Measurements from ENCODE around the gene SPRN. TPM values are rescaled to one million over a fixed set of nuclear protein-coding genes. Genes with fewer than 3 reads are reported as not detected.
"Not testable (repeated sequence)": the region's sequence is repeated elsewhere in the genome, so short reads cannot be mapped to it uniquely, and the experiment has no call there.

SPRN gene, protein sequence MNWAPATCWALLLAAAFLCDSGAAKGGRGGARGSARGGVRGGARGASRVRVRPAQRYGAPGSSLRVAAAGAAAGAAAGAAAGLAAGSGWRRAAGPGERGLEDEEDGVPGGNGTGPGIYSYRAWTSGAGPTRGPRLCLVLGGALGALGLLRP
- 4.5 TPM for polyA plus RNA-seq (ENCODE audit: insufficient read length)
- long read RNA-seq, donor 1 = 0 reads
- long read RNA-seq, donor 2 = 0 reads
- long read RNA-seq, donor 3 = 0 reads
- long read RNA-seq, donor 4 = 0 reads
- long read RNA-seq, donor 5 = 0 reads
- long read RNA-seq, donor 6 = 0 reads
- long read RNA-seq, donor 7 = 0 reads
- long read RNA-seq, donor 8 = 0 reads

GRCh38 chr10:133424601-133425000, at the start of gene SPRN:
TSS of gene SPRN (minus strand) at chr10:133424625. CDS start at chr10:133423681, 944 bp downstream.
- not testable (repeated sequence) for DNase-seq

GRCh38 chr10:133474027-133474426, 49.6 kb upstream of the SPRN start:
- no peak for DNase-seq

GRCh38 chr10:133473270-133473669, 48.8 kb upstream of the SPRN start:
- DNase-seq = no peak

DNA sequence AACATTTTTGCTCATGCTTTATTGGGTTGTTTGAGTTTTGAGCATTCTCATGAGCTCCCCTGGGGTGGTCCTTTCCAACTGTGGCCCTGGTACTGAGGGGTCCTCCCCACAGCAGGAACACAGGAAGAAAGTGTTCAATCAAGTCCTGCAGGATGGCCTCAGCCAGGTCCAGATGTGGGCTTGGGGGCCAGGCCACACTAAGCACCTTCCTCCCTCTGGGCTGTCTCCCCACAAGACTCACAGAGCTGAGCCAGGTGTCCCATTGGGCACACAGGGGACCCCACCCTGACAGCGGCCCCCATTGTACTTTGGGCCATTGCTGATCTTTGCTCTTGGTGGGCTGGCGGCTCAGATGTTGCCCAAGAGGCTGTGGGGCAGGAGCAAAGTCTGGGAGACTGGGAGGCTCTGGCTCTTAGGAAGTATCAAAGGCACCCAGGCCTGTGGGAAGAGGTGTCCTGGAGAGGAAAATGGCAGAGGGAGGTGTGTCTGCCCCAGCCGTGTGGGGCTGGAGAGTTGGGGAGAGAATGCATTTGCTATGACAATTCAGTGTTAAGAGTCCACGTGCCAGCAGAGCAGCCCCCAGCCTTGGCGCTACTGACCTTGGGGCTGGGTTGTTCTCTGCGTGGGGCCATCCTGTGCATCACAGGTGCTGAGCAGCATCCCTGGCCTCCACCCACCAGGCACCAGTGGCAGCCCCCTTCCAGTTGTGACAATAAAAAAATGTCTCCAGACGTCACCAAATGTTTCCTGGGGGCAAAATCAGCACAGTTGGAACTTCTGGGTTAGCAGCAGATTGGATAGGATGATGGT, 47.1 kb upstream of the SPRN start:
- no peak for DNase-seq

DNA sequence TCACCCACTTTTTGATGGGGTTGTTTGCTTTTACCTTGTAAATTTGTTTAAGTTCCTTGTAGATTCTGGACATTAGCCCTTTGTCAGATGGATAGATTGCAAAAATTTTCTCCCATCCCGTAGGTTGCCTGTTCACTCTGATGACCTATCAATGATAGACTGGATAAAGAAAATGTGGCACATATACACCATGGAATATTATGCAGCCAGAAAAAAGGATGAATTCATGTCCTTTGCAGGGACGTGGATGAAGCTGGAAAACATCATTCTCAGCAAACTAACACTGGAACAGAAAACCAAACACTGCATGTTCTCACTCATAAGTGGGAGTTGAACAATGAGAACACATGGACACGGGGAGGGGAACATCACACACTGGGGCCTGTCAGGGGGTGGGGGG, 44.8 kb upstream of the SPRN start:
- not testable (repeated sequence) for DNase-seq

DNA sequence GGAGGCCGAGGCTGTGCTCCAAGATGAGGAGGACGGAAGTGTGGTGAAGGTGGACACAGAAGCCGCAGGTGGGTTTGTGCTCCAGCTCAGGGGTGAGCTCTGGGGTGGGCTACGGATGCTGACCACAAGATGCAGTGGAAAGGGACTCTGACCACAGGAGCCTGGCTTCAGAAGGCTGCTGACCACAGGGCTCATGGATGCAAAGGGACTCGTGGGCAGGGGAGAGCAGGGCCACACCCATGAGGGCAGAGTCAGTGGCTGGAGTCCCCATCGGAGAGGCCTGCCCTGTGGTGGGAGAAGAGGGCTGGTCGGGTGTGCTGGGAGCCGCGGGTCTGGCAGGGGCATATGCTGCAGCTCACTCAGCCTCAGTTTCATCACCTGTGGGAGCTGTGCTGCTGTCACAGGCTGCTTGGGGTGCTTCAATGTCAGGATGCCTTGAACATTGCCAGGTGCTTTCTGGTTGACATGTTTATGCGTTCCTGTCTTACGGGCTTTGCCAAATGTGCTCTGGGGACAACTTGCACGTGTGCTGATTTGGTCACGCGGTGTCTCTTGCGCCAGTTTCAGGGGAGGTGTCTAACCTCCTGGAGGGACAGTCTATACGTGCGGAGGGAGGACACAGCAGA, 43.0 kb upstream of the SPRN start:
- DNase-seq = no peak

GRCh38 chr10:133466683-133467275, 42.4 kb upstream of the SPRN start:
- no peak for DNase-seq

GRCh38 chr10:133465950-133466474, 41.6 kb upstream of the SPRN start:
- no peak for DNase-seq

GRCh38 chr10:133465191-133465949, 40.9 kb upstream of the SPRN start:
- no peak for DNase-seq

DNA sequence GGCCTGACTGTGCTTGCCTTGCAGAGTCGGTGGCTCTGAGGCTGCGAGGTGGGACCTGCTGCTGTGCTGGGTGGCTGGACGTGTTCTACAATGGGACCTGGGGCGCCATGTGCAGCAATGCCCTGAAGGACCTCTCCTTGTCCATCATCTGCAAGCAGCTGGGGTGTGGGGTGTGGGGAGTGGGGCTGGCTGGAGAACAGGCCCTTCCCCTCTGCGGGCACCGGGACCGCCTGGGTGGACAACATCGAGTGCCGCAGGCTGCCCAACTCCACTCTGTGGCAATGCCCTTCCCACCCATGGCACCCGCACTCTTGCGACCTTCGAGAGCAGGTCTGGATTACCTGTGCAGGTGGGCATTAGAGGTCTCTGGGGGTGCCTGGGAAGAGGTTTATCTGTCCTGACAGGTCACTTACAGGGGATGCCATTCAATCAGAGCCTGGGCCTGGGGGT, 40.2 kb upstream of the SPRN start:
- no peak for DNase-seq

- no peak for DNase-seq
Measured at GRCh38 chr10:133462512-133463305, 38.3 kb upstream of the SPRN start.

DNA sequence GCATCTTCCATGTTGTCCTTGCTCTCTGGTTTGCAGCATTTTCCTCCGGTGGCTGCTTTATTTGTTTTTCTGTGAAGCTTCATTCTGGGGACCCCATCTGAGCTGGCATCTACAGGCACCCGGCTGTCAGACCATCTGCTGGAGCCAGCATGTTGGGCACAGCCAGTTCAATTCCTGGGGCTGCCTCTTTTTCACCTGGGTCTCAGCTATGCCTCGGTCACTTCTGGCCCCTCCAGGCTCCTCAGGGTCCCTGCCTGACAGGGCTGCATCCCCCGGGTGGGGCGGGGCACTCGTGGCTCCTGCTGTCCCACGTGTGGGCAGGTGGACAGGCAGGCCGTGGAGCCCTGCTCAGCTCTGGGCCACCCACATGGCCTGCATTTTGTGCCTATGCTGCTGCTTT, 37.4 kb upstream of the SPRN start:
- DNase-seq = no peak

GRCh38 chr10:133461027-133461426, 36.6 kb upstream of the SPRN start:
- DNase-seq = no peak

DNA sequence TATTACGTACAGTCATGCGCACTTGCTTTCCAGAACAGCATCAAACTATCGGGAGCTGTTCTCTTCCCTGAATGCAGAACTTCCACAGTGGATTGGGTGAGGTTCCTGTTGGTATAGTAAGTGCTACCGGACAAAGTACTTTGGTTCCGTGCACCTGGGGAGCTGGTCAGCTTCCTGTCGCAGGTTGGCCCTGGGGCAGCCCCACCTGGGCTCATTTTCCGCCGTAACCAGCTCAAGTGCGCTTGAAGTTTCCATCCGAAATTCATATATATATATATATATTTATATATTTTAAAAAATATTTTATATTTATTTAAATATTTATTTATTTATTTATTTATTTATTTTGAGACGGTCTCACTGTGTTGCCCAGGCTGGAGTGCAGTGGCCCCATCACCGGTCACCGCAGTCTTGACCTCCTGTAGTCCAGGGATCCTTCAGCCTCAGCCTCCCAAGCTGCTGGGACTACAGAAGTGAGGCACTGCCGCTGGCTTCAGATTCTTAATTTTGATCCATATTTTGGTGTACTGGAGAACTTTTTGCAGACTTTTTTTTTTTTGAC, 35.9 kb upstream of the SPRN start:
- no peak for DNase-seq

GRCh38 chr10:133459454-133460207, 35.2 kb upstream of the SPRN start:
- DNase-seq = no peak

DNA sequence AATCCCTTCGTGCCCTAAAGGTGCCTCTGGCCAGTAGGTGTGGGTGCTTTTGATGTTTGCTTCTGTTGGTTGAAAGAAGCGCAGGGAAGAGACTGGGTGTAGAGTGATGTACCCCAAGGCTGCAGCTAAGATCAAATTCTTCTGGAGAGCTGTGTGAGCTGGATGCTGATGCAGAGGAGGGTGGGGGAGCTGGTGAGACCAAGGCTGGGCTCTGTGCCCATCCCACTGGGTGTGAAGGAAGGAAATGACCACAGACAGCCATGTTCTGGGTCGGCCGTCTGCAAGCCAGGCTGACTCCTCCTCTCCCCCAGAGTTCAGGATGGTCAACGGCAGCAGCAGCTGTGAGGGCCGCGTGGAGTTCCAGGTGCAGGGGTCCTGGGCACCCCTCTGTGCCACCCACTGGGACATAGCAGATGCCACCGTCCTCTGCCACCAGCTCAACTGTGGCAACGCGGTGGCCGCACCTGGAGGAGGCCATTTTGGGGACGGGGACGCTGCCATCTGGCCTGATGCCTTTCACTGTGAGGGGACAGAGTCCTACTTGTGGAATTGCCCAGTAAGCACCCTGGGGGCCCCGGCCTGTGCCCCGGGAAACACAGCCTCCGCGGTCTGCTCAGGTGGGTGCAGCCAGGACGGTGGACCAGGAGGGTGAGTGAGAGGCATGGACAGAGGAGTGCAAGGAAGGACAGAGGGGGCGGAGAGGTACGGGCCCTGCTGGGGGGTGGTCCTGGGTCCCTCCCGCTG, 34.5 kb upstream of the SPRN start:
- DNase-seq = no peak

- DNase-seq = no peak
Measured at GRCh38 chr10:133458021-133458709, 33.7 kb upstream of the SPRN start.
